Prostate gland (tissue), 2 donors: ENCODE measurements around the gene MAGI2. TPM values are rescaled to one million over a fixed set of nuclear protein-coding genes. Genes with fewer than 3 reads are reported as not detected.

Experiments used
- DNase-seq: peaks from one replicate; pipeline ENCODE4 v3.0.0-alpha.2; 2019; ENCODE audit warnings: low spot score
- H3K27ac ChIP-seq, 2 donors: fragments of 200-600 bp; sonication (generic); 2 replicates each; pipeline ENCODE4 v1.5.1; 2017 to 2019
- H3K27me3 ChIP-seq: fragments of 200-600 bp; sonication (generic); replicated peaks from 2 replicates; pipeline ENCODE4 v1.5.1; 2019; ENCODE audit not compliant: insufficient read depth
- H3K36me3 ChIP-seq, 2 donors: fragments of 200-600 bp; sonication (generic); 1 replicate in 1 of 2; 2 replicates in 1 of 2; pipeline versions ENCODE4 v1.5.1 to v1.8.1; 2017 to 2019
- H3K4me1 ChIP-seq: fragments of 200-600 bp; sonication (generic); replicated peaks from 2 replicates; pipeline ENCODE4 v1.5.1; 2019
- H3K4me3 ChIP-seq, 2 donors: fragments of 200-600 bp; sonication (generic); 2 replicates each; pipeline ENCODE4 v1.5.1; 2017 to 2019
- H3K9me3 ChIP-seq: fragments of 200-600 bp; sonication (generic); 2 replicates; pipeline ENCODE4 v1.5.1; 2017
- POLR2A ChIP-seq: fragments of 450-650 bp; IDR thresholded peaks from one replicate; pipeline ENCODE4 v1.6.1; 2016; ENCODE audit warnings: antibody characterized with exemption, mild to moderate bottlenecking
- POLR2AphosphoS5 ChIP-seq: sonication (generic); formaldehyde crosslinking; IDR thresholded peaks from one replicate; pipeline ENCODE4 v1.6.1; 2017; ENCODE audit warnings: antibody characterized with exemption
- WGBS: methylation state at CpG from one replicate; pipeline ENCODE4 v1.1.5; 2018; 5-methylcytosine and 5-hydroxymethylcytosine counted together
- intact Hi-C: fragments of 100-400 bp; cut with DNase I; formaldehyde crosslinking; loops from one replicate; pipeline ENCODE4 v1.14.2; 2022
- total RNA-seq, 2 donors: library from RNA; depleted of rRNA; stranded (reverse); fragments of >200 nt; gene quantifications; one replicate each; pipeline ENCODE4 v1.1.0, GENCODE V29; 2016
- TF ChIP-seq, protein P1 (sequence below), 4 experiments: fragments of 200-600 bp in 2 of 4; fragments of 450-650 bp in 2 of 4; sonication (generic) in 2 of 4; IDR thresholded peaks; 1 replicate in 3 of 4; 2 replicates in 1 of 4; pipeline ENCODE4 v1.5.1; 2016 to 2019; ENCODE audit warnings: antibody characterized with exemption in 4 of 4, mild to moderate bottlenecking in 2 of 4, moderate library complexity in 2 of 4

MAGI2 gene
- total RNA-seq, 2 donors from 2014 or later, result 27.1 to 31.3 TPM

DNA sequence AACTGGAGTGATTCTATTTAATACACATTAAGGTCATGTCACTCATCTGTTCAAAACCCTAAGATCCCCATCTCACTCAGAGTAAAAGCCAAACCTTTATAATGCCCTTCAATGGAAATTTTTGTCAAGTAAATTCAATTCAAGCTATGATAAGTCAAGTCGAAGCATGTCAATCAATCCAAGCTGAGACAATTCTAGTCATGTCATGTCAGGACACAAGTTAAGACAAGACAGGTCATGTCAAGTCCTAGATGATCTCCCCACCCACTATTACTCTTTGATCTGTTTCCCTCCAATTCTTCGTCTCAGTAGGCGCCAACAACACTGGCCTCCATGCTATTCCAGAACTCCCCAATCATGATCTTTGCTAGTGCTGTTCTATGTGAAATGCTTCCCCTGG lies 141.4 kb downstream of the MAGI2 start:
- Histone ChIP-seq H3K4me3 (no peak overlapping the region), H3K4me1 (no peaks in the 10 kb centered on the region), H3K9me3 (no peaks in the 10 kb centered on the region), H3K36me3 (no peaks in the 10 kb centered on the region), H3K27ac (no peak overlapping the region), H3K27me3 (no peaks in the 10 kb centered on the region)
- 94% methylated on average over 3 of the region's 3 CpGs for WGBS
- intact Hi-C loops, result no loop called here
- TF ChIP-seq POLR2A (no peak), POLR2AphosphoS5 (no peak)
- TF ChIP-seq, protein P1, sequence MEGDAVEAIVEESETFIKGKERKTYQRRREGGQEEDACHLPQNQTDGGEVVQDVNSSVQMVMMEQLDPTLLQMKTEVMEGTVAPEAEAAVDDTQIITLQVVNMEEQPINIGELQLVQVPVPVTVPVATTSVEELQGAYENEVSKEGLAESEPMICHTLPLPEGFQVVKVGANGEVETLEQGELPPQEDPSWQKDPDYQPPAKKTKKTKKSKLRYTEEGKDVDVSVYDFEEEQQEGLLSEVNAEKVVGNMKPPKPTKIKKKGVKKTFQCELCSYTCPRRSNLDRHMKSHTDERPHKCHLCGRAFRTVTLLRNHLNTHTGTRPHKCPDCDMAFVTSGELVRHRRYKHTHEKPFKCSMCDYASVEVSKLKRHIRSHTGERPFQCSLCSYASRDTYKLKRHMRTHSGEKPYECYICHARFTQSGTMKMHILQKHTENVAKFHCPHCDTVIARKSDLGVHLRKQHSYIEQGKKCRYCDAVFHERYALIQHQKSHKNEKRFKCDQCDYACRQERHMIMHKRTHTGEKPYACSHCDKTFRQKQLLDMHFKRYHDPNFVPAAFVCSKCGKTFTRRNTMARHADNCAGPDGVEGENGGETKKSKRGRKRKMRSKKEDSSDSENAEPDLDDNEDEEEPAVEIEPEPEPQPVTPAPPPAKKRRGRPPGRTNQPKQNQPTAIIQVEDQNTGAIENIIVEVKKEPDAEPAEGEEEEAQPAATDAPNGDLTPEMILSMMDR (IDR thresholded peaks at IDR 0.05), result no peak
- no peak for DNase-seq

DNA sequence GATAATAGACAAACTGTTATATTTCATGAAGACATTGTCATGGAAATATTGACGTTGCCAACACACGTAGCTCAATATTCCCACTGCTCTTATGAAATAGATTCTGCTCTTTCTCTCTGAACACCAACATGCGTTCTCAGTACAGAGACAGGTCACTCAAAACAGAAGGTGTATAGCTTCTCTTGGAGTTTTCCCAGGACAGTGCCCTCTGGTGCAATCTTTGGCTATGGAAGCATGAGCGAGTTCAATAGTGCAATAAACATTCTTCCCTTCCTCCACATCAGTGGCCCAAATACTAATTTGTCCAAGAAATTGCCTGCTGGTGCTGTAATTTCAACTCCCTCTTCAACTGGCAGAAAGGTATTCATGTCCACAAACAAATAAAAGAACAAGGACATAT lies 145.3 kb downstream of the MAGI2 start:
- Histone ChIP-seq H3K9me3 (no peaks in the 10 kb centered on the region), H3K36me3 (no peaks in the 10 kb centered on the region), H3K27me3 (no peaks in the 10 kb centered on the region), H3K27ac (no peak overlapping the region), H3K4me1 (no peaks in the 10 kb centered on the region), H3K4me3 (no peak overlapping the region)
- no peak for TF ChIP-seq POLR2AphosphoS5
- TF ChIP-seq, protein P1 (IDR thresholded peaks at IDR 0.05), result no peak
- TF ChIP-seq POLR2A, result no peak
- intact Hi-C loops, result no loop called here
- WGBS, result 52% methylated on average over 4 of the region's 4 CpGs
- no peak for DNase-seq

DNA sequence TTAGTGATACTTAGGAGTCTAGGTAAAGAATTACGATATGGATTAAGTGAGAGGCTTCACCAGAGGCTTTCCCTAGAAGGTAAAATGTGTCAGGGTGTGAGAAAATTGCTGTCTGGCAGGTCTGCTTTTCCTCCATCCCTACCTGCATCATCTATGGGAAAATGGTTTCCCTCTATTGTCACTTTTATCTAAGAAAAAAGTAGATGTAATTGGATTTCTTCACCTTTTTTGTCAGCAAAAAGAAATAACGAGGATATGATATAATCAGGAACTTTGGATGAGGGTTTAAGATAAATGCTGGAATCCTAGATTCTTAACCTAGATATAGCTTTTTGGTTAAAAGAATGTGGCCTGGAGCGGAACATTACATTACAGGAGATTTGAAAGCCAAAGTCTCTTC lies 146.1 kb downstream of the MAGI2 start:
- H3K36me3 ChIP-seq, result no peaks in the 10 kb centered on the region
- no peak overlapping the region for H3K27ac ChIP-seq
- no peaks in the 10 kb centered on the region for H3K4me1 ChIP-seq
- intact Hi-C loops, result no loop called here
- no peak overlapping the region for H3K4me3 ChIP-seq
- no peaks in the 10 kb centered on the region for H3K27me3 ChIP-seq
- WGBS, result 82% methylated on average over 3 of the region's 3 CpGs
- no peak for DNase-seq
- H3K9me3 ChIP-seq, result no peaks in the 10 kb centered on the region
- TF ChIP-seq POLR2A (no peak), POLR2AphosphoS5 (no peak)
- TF ChIP-seq, protein P1 (IDR thresholded peaks at IDR 0.05), result no peak

DNA sequence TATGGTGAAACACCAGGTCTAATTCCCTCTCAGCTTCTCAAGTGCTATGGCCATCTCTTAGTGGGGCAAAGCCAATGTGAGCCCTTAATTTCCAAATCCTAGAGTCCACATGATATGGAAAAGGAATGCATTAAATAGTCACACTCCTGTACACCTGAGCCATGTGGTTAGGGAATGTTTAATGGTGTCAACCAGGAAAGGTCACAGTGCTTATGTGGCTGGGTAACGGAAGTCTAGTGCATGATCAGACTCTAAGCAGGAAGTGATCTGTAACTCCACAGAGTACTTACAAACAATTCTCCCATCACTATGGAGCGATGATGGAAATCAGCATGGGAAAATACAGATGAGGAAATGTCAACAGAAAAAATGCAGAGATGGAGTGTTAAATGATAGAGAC lies 148.8 kb downstream of the MAGI2 start:
- Histone ChIP-seq H3K27me3 (no peaks in the 10 kb centered on the region), H3K9me3 (no peaks in the 10 kb centered on the region), H3K4me3 (no peak overlapping the region), H3K27ac (no peak overlapping the region), H3K36me3 (no peaks in the 10 kb centered on the region), H3K4me1 (no peaks in the 10 kb centered on the region)
- no peak for DNase-seq
- intact Hi-C loops, result no loop called here
- WGBS, result 88% methylated on average over 2 of the region's 2 CpGs
- TF ChIP-seq, protein P1 (IDR thresholded peaks at IDR 0.05), result no peak
- no peak for TF ChIP-seq POLR2A
- TF ChIP-seq POLR2AphosphoS5, result no peak

DNA sequence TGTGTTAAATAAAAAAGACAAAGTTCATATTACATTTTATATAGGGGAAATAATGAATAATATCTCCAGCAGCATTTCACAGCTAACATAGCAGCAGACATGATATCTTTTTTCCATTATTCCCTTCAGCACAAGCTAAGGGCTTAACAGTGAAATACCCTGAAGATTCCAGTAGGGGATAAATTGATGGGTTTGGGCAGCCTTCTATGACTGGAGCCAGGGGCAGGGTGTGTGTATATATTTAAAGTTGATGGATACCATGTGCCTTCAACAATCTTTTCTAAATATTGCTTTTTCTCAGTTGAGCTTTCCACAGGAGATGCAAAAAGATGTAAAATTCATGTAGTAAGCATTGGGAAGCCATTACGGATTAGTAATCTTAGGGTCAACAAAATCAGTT lies 151.2 kb downstream of the MAGI2 start:
- TF ChIP-seq POLR2AphosphoS5, result no peak
- no peak for TF ChIP-seq POLR2A
- TF ChIP-seq, protein P1 (IDR thresholded peaks at IDR 0.05), result no peak
- no peak overlapping the region for H3K27ac ChIP-seq
- DNase-seq, result no peak
- no peaks in the 10 kb centered on the region for H3K36me3 ChIP-seq
- H3K4me1 ChIP-seq, result no peaks in the 10 kb centered on the region
- no peak overlapping the region for H3K4me3 ChIP-seq
- H3K9me3 ChIP-seq, result no peaks in the 10 kb centered on the region
- intact Hi-C loops, result no loop called here
- H3K27me3 ChIP-seq, result no peaks in the 10 kb centered on the region
- 100% methylated on average over 1 of the region's 1 CpG for WGBS
